Measurements from ENCODE around the gene SGMS2. TPM values are rescaled to one million over a fixed set of nuclear protein-coding genes. Genes with fewer than 3 reads are reported as not detected.
"Not testable (repeated sequence)": the region's sequence is repeated elsewhere in the genome, so short reads cannot be mapped to it uniquely, and the experiment has no call there.

The SGMS2 gene
- total RNA-seq, 1 donor from 2014 or later, result 7.5 TPM

- no peak for DNase-seq (ENCODE audit: low spot score in 2 of 2, unreplicated experiment in 2 of 2)
- no peaks in the 10 kb centered on the region for H3K27me3 Mint-ChIP-seq (ENCODE audit: low read depth)
- peaks cover 4% of the 10 kb centered on the region for H3K4me1 Mint-ChIP-seq
- no peak for TF ChIP-seq CTCF (IDR thresholded peaks at IDR 0.05; ENCODE audit: unreplicated experiment)
- no peak overlapping the region for H3K4me3 Mint-ChIP-seq
- no peak overlapping the region for H3K27ac Mint-ChIP-seq
- peaks cover 8% of the 10 kb centered on the region for H3K9me3 Mint-ChIP-seq
- H3K36me3 Mint-ChIP-seq, result peaks cover 5% of the 10 kb centered on the region
Measured at GRCh38 chr4:107915220-107915619, 90.5 kb downstream of the SGMS2 start.

- no peak overlapping the region for H3K4me3 Mint-ChIP-seq
- no peak for TF ChIP-seq CTCF (IDR thresholded peaks at IDR 0.05; ENCODE audit: unreplicated experiment)
- H3K27ac Mint-ChIP-seq, result no peak overlapping the region
- H3K27me3 Mint-ChIP-seq (ENCODE audit: low read depth), result no peaks in the 10 kb centered on the region
- H3K4me1 Mint-ChIP-seq, result peaks cover 4% of the 10 kb centered on the region
- no peak for DNase-seq (ENCODE audit: low spot score in 2 of 2, unreplicated experiment in 2 of 2)
- H3K9me3 Mint-ChIP-seq, result peaks cover 16% of the 10 kb centered on the region
- peaks cover 5% of the 10 kb centered on the region for H3K36me3 Mint-ChIP-seq
Measured at GRCh38 chr4:107916623-107917022, 91.9 kb downstream of the SGMS2 start.

- H3K9me3 Mint-ChIP-seq, result peaks cover 16% of the 10 kb centered on the region
- no peak overlapping the region for H3K4me3 Mint-ChIP-seq
- DNase-seq (ENCODE audit: low spot score in 2 of 2, unreplicated experiment in 2 of 2), result no peak
- no peak overlapping the region for H3K27ac Mint-ChIP-seq
- H3K36me3 Mint-ChIP-seq, result peaks cover 5% of the 10 kb centered on the region
- TF ChIP-seq CTCF (IDR thresholded peaks at IDR 0.05; ENCODE audit: unreplicated experiment), result no peak
- H3K4me1 Mint-ChIP-seq, result peaks cover 4% of the 10 kb centered on the region
- H3K27me3 Mint-ChIP-seq (ENCODE audit: low read depth), result no peaks in the 10 kb centered on the region
Measured at GRCh38 chr4:107917500-107917899, 92.8 kb downstream of the SGMS2 start.

GRCh38 chr4:107922486-107923473, 98.0 kb downstream of the SGMS2 start:
- Mint-ChIP-seq H3K36me3 (peaks cover 5% of the 10 kb centered on the region), H3K27me3 (ENCODE audit: low read depth) (no peaks in the 10 kb centered on the region), H3K9me3 (peaks cover 16% of the 10 kb centered on the region), H3K27ac (no peak overlapping the region), H3K4me1 (no peaks in the 10 kb centered on the region), H3K4me3 (no peak overlapping the region)
- no peak for DNase-seq (ENCODE audit: low spot score in 2 of 2, unreplicated experiment in 2 of 2)
- no peak for TF ChIP-seq CTCF (IDR thresholded peaks at IDR 0.05; ENCODE audit: unreplicated experiment)

- not testable (repeated sequence) for H3K27ac Mint-ChIP-seq; H3K27me3 Mint-ChIP-seq (ENCODE audit: low read depth); H3K9me3 Mint-ChIP-seq; DNase-seq (ENCODE audit: low spot score in 2 of 2, unreplicated experiment in 2 of 2); H3K4me1 Mint-ChIP-seq; H3K4me3 Mint-ChIP-seq; H3K36me3 Mint-ChIP-seq
Measured at GRCh38 chr4:107925713-107926112, 101.0 kb downstream of the SGMS2 start.

GRCh38 chr4:107926875-107927274, 102.1 kb downstream of the SGMS2 start:
- H3K4me1 Mint-ChIP-seq; H3K27ac Mint-ChIP-seq; H3K9me3 Mint-ChIP-seq; H3K27me3 Mint-ChIP-seq (ENCODE audit: low read depth); DNase-seq (ENCODE audit: low spot score in 2 of 2, unreplicated experiment in 2 of 2); H3K36me3 Mint-ChIP-seq; H3K4me3 Mint-ChIP-seq: not testable (repeated sequence)
